MM.1S (cell line): ENCODE data around the gene IGFBP1.
A peak's percentile ranks its signal among the peaks of the same experiment; 100 is the strongest.

Experiments used
- DNase-seq: peaks from one replicate; pipeline ENCODE4 v3.0.0-alpha.2; 2015
- H2AFZ ChIP-seq: fragments of 300-600 bp; sonication (generic); 2 replicates; pipeline ENCODE4 v1.6.0; 2016; ENCODE audit warnings: antibody characterized with exemption, low read length
- H3F3A ChIP-seq: fragments of 300-600 bp; sonication (generic); 2 replicates; pipeline ENCODE4 v1.6.1; 2016; ENCODE audit warnings: mild to moderate bottlenecking, antibody characterized with exemption, low read length, moderate library complexity, mixed read lengths; ENCODE audit not compliant: insufficient read depth
- H3K27ac ChIP-seq: fragments of 300-600 bp; sonication (generic); 2 replicates; pipeline ENCODE4 v1.5.1; 2016; ENCODE audit warnings: mild to moderate bottlenecking, low read length
- H3K27me3 ChIP-seq: fragments of 300-600 bp; sonication (generic); replicated peaks from 2 replicates; pipeline ENCODE4 v1.6.0; 2016; ENCODE audit warnings: low read length; ENCODE audit not compliant: insufficient read depth
- H3K36me3 ChIP-seq: fragments of 300-600 bp; sonication (generic); replicated peaks from 2 replicates; pipeline ENCODE4 v1.6.1; 2016; ENCODE audit warnings: mild to moderate bottlenecking, low read length, mixed read lengths; ENCODE audit not compliant: insufficient read depth
- H3K4me1 ChIP-seq: fragments of 300-600 bp; sonication (generic); 2 replicates; pipeline ENCODE4 v1.6.1; 2016; ENCODE audit warnings: low read length, mixed read lengths
- H3K4me2 ChIP-seq: fragments of 300-600 bp; sonication (generic); 2 replicates; pipeline ENCODE4 v1.6.0; 2016; ENCODE audit warnings: low read depth, low read length
- H3K4me3 ChIP-seq: fragments of 300-600 bp; sonication (generic); 2 replicates; pipeline ENCODE4 v1.5.1; 2016; ENCODE audit warnings: low read length, mixed read lengths
- H3K79me2 ChIP-seq: fragments of 300-600 bp; sonication (generic); 2 replicates; pipeline ENCODE4 v1.6.1; 2016; ENCODE audit warnings: mixed run types, low read length, mixed read lengths
- H3K9ac ChIP-seq: fragments of 300-600 bp; sonication (generic); 2 replicates; pipeline ENCODE4 v1.6.1; 2016; ENCODE audit warnings: low read length, mixed read lengths
- H3K9me2 ChIP-seq: fragments of 300-600 bp; sonication (generic); replicated peaks from 2 replicates; pipeline ENCODE4 v1.6.1; 2016; ENCODE audit warnings: mild to moderate bottlenecking, low read length, mixed read lengths; ENCODE audit not compliant: insufficient read depth
- H3K9me3 ChIP-seq: fragments of 300-600 bp; sonication (generic); replicated peaks from 2 replicates; pipeline ENCODE4 v1.6.1; 2016; ENCODE audit warnings: mild to moderate bottlenecking, low read length, mixed read lengths; ENCODE audit not compliant: insufficient read depth
- H4K20me1 ChIP-seq: fragments of 300-600 bp; sonication (generic); 2 replicates; pipeline ENCODE4 v1.6.1; 2016; ENCODE audit warnings: mild to moderate bottlenecking, low read length, moderate library complexity, mixed read lengths; ENCODE audit not compliant: insufficient read depth
- CTCF ChIP-seq: fragments of 300-600 bp; sonication (generic); IDR thresholded peaks from 2 replicates; pipeline ENCODE4 v1.5.1; 2016; ENCODE audit warnings: antibody characterized with exemption, low read length, mixed read lengths
- EZH2 ChIP-seq: fragments of 300-600 bp; sonication (generic); optimal IDR thresholded peaks from 2 replicates; pipeline ENCODE3; 2017; ENCODE audit warnings: low read depth, mild to moderate bottlenecking, antibody characterized with exemption, low read length, mixed read lengths
- EZH2phosphoT487 ChIP-seq: fragments of 300-600 bp; sonication (generic); IDR thresholded peaks from 2 replicates; pipeline ENCODE4 v1.6.1; 2018; ENCODE audit warnings: antibody characterized with exemption, low read length

IGFBP1 gene

DNA sequence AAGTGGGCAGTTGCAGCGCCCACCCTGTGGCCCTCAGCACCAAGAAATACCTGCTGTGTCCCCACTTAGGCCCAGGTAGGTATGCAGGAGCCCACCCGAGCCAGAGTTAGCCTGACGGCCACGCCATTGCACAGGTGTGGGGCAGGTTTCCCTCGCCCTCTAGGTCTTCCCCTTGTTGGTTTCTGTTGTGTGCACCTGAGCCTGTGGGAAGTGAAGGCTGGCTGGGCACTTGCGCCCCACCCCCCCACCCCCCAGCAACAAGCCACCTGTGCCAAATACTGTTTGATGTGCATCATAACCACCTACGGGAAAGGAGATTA lies 15.3 kb upstream of the IGFBP1 start, which contains the start of gene CCDC201:
Gene CCDC201, minus strand, starts transcription at position 48 of the 320 bp plus-strand sequence. CDS start 75 bp downstream, outside the sequence.
- TF ChIP-seq EZH2phosphoT487 (no peak), EZH2 (no peak), CTCF (no peak)
- H3K4me2 ChIP-seq: peak within 1 kb of the TSS; percentile 33
- no peaks in the 10 kb centered on the region for H3K9me3 ChIP-seq
- H3K27ac ChIP-seq: peak within 1 kb of the TSS; percentile 70; the same call in 1 of the 2 replicates
- no peaks in the 10 kb centered on the region for H3K9me2 ChIP-seq
- no peak within 1 kb of the TSS for H3K9ac ChIP-seq
- peaks cover 15% of the 10 kb centered on the region; the same call in 1 of the 2 replicates for H3F3A ChIP-seq
- DNase-seq: no peak
- no peaks in the 10 kb centered on the region for H3K27me3 ChIP-seq
- H4K20me1 ChIP-seq: no peaks in the 10 kb centered on the region
- H3K4me3 ChIP-seq: no peak within 1 kb of the TSS
- H2AFZ ChIP-seq: peak within 1 kb of the TSS; percentile 46
- H3K4me1 ChIP-seq: peaks cover 33% of the 10 kb centered on the region
- H3K36me3 ChIP-seq: no peaks in the 10 kb centered on the region
- no peaks in the 10 kb centered on the region for H3K79me2 ChIP-seq

DNA sequence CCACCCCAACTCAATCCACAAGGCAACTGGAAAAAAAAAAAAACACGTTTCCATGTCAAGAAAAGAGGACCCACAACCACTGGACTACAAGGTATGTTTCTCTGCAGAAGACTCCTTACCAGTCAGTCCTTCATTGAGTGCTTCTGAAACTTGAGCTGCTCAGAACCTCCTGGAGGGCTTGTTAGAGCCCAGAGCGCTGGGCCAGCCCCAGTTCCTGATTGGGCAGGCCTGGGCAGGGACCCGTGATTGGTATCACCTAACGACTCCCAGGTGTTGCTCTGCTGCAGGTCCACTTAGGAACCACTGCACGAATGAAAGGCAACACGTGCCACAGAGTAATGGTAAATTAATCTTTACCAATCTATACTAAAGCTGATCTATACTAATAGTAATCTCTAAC lies 14.9 kb upstream of the IGFBP1 start:
- Histone ChIP-seq H3K79me2 (no peaks in the 10 kb centered on the region), H3K4me1 (peaks cover 33% of the 10 kb centered on the region), H3K9me2 (no peaks in the 10 kb centered on the region), H3K36me3 (no peaks in the 10 kb centered on the region), H3K9ac (no peak overlapping the region), H3K27ac (peak overlapping the region; percentile 70; the same call in 1 of the 2 replicates), H2AFZ (peak overlapping the region; percentile 43; the same call in 1 of the 2 replicates), H3F3A (peaks cover 15% of the 10 kb centered on the region; the same call in 1 of the 2 replicates), H3K4me3 (no peak overlapping the region), H3K27me3 (no peaks in the 10 kb centered on the region), H4K20me1 (no peaks in the 10 kb centered on the region), H3K9me3 (no peaks in the 10 kb centered on the region), H3K4me2 (peak overlapping the region; percentile 33)
- TF ChIP-seq EZH2: no peak
- TF ChIP-seq EZH2phosphoT487: no peak
- TF ChIP-seq CTCF: no peak
- peak; percentile 49 for DNase-seq

GRCh38 chr7:45874408-45875131 lies 13.7 kb upstream of the IGFBP1 start:
- DNase-seq: no peak
- no peak overlapping the region for H3K27ac ChIP-seq
- no peak overlapping the region for H3K4me2 ChIP-seq

More at GRCh38 chr7:45874408-45875131, 13.7 kb upstream of the IGFBP1 start:
- Histone ChIP-seq H2AFZ (no peak overlapping the region), H3K9ac (no peak overlapping the region), H3K4me1 (peaks cover 33% of the 10 kb centered on the region), H3K9me2 (no peaks in the 10 kb centered on the region), H3K79me2 (no peaks in the 10 kb centered on the region), H3K36me3 (no peaks in the 10 kb centered on the region), H3F3A (peaks cover 15% of the 10 kb centered on the region; the same call in 1 of the 2 replicates), H3K27me3 (no peaks in the 10 kb centered on the region), H3K4me3 (no peak overlapping the region), H4K20me1 (no peaks in the 10 kb centered on the region), H3K9me3 (no peaks in the 10 kb centered on the region)
- TF ChIP-seq EZH2phosphoT487 (no peak), CTCF (no peak), EZH2 (no peak)
